Spleen (tissue), 11 donors: Measurements from ENCODE around the gene ETNK2. TPM values are rescaled to one million over a fixed set of nuclear protein-coding genes. Genes with fewer than 3 reads are reported as not detected.

Experiments
- DNase-seq: peaks from one replicate; pipeline ENCODE4 v3.0.0-alpha.2; 2020
- H3K27ac ChIP-seq, 8 donors: fragments of 200-600 bp; sonication (generic) in 7 of 8; 1 replicate in 4 of 8; 2 replicates in 4 of 8; pipeline versions ENCODE4 v1.5.0 to v1.8.0; 2016 to 2021; ENCODE audit warnings: inconsistent platforms in 4 of 8, mild to moderate bottlenecking in 4 of 8, moderate library complexity in 1 of 8
- H3K27me3 ChIP-seq, 7 donors: fragments of 200-600 bp; sonication (generic) in 6 of 7; replicated peaks in 1 of 7; 1 replicate in 4 of 7; 2 replicates in 3 of 7; pipeline versions ENCODE4 v1.5.0 to v1.8.0; 2016 to 2021; ENCODE audit warnings: inconsistent platforms in 3 of 7, mild to moderate bottlenecking in 1 of 7
- H3K36me3 ChIP-seq, 6 donors: fragments of 200-600 bp; sonication (generic) in 5 of 6; 1 replicate in 4 of 6; 2 replicates in 2 of 6; pipeline versions ENCODE4 v1.5.0 to v1.8.0; 2016 to 2021; ENCODE audit warnings: inconsistent platforms in 2 of 6
- H3K4me1 ChIP-seq, 6 donors: fragments of 200-600 bp; sonication (generic) in 5 of 6; 1 replicate in 3 of 6; 2 replicates in 3 of 6; pipeline versions ENCODE4 v1.5.0 to v1.8.0; 2016 to 2021; ENCODE audit warnings: inconsistent platforms in 3 of 6
- H3K4me3 ChIP-seq, 8 donors: fragments of 200-600 bp; sonication (generic) in 7 of 8; 1 replicate in 4 of 8; 2 replicates in 4 of 8; pipeline versions ENCODE4 v1.5.0 to v1.8.0; 2016 to 2021; ENCODE audit warnings: inconsistent platforms in 4 of 8, mild to moderate bottlenecking in 4 of 8, moderate library complexity in 2 of 8
- H3K9me3 ChIP-seq, 8 donors: fragments of 200-600 bp; sonication (generic) in 7 of 8; 1 replicate in 4 of 8; 2 replicates in 4 of 8; pipeline versions ENCODE4 v1.5.0 to v1.8.0; 2016 to 2021; ENCODE audit warnings: inconsistent platforms in 4 of 8
- POLR2A ChIP-seq, 3 donors: fragments of 450-650 bp; IDR thresholded peaks; one replicate each; pipeline ENCODE4 v1.5.1; 2017; ENCODE audit warnings: antibody characterized with exemption in 3 of 3, mild to moderate bottlenecking in 1 of 3
- POLR2AphosphoS5 ChIP-seq, 3 donors: sonication (generic); formaldehyde crosslinking; IDR thresholded peaks; one replicate each; pipeline ENCODE4 v1.5.1; 2017; ENCODE audit warnings: antibody characterized with exemption in 3 of 3
- WGBS, 5 donors: extraction: QIAGEN DNeasy Blood & Tissue Kit in 3 of 5; methylation state at CpG; one replicate each; pipeline versions ENCODE4 v1.1.5 to v1.1.7; 2013 to 2018; 5-methylcytosine and 5-hydroxymethylcytosine counted together
- intact Hi-C: fragments of 100-400 bp; cut with DNase I; formaldehyde crosslinking; loops from one replicate; pipeline ENCODE4 v1.15.0; 2023; ENCODE audit warnings: low total_unique reads
- polyA plus RNA-seq, 3 donors: library from polyadenylated mRNA; stranded (reverse); fragments of 200-250 nt; gene quantifications; one replicate each; pipeline ENCODE4 v1.2.1, GENCODE V29; 2013
- total RNA-seq, 7 donors: library from RNA; depleted of rRNA in 3 of 7; stranded (reverse); fragments of >200 nt in 3 of 7; fragmentation: NEBNext Ultra II Directional in 4 of 7; extraction: Animal tissue kit (Norgen Biotek cat#: 25700) in 4 of 7; gene quantifications; one replicate each; pipeline versions ENCODE4 v1.1.0 to v1.2.1, GENCODE V29; 2016 to 2021
- TF ChIP-seq, protein P1 (sequence below), 11 experiments: fragments of 200-600 bp in 7 of 11; fragments of 450-650 bp in 4 of 11; sonication (generic) in 4 of 11; IDR thresholded peaks in 8 of 11; conservative IDR thresholded peaks in 3 of 11; 1 replicate in 7 of 11; 2 replicates in 4 of 11; pipeline versions ENCODE4 v1.4.0 to v1.8.0; 2016 to 2021; ENCODE audit warnings: antibody characterized with exemption in 11 of 11, inconsistent platforms in 4 of 11, mild to moderate bottlenecking in 1 of 11
- donor health status: healthy with polysubstance abuse.
- donor health status: DM: no; HTN: no; CAD: no; lungs with moderate emphysema.
- donor health status: DM: no; HTN: no; CAD: no.
- donor health status: Bipolar disorder and iron deficiency.
- donor health status: healthy.
- donor health status: DM: no; HTN: no; CAD: no.
- donor health status: DM: yes; HTN: yes; CAD: no.

Gene ETNK2
- total and polyA plus RNA-seq, 10 donors = 1.9 to 20.8 (median 5.6) TPM

DNA sequence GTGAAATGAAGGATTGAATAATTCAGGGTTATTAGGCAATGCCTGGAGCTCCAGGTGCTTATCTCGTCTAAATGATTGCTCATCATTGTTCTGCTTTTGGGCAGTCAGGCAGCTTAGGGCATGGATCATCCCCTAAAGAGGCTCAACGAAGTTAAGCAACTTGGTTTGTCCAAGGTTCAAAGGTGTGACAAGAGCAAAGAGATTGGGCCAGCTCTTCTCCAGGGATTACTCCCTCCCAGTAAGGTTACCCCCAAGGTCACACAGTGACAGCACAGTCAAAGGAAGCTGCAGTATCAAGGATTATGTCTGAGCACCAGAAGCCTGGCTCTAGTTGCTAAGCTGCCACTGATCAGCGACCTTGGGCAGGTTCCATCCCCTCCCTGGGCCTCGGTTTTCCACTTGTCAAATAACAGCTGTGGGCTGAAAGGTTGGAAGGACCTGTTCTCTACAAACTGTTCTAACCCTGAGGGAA is 6.8 kb downstream of the ETNK2 start:
- H3K9me3 ChIP-seq = no peaks in the 10 kb centered on the region
- no peaks in the 10 kb centered on the region for H3K4me1 ChIP-seq
- TF ChIP-seq POLR2AphosphoS5 (IDR thresholded peaks at IDR 0.05) = no peak
- TF ChIP-seq, protein P1, sequence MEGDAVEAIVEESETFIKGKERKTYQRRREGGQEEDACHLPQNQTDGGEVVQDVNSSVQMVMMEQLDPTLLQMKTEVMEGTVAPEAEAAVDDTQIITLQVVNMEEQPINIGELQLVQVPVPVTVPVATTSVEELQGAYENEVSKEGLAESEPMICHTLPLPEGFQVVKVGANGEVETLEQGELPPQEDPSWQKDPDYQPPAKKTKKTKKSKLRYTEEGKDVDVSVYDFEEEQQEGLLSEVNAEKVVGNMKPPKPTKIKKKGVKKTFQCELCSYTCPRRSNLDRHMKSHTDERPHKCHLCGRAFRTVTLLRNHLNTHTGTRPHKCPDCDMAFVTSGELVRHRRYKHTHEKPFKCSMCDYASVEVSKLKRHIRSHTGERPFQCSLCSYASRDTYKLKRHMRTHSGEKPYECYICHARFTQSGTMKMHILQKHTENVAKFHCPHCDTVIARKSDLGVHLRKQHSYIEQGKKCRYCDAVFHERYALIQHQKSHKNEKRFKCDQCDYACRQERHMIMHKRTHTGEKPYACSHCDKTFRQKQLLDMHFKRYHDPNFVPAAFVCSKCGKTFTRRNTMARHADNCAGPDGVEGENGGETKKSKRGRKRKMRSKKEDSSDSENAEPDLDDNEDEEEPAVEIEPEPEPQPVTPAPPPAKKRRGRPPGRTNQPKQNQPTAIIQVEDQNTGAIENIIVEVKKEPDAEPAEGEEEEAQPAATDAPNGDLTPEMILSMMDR (IDR thresholded peaks at IDR 0.05 in 8 of 11, conservative IDR thresholded peaks at IDR 0.05 in 3 of 11) = no peak
- no peak for TF ChIP-seq POLR2A (IDR thresholded peaks at IDR 0.05)
- WGBS, 5 donors = 40 to 72% (median 59%) methylated on average over 4 of the region's 4 CpGs
- H3K4me3 ChIP-seq = no peak overlapping the region
- peaks cover 0 to 9% (median 0%) of the 10 kb centered on the region in 6 donors for H3K36me3 ChIP-seq
- intact Hi-C loops = no loop called here
- peaks cover 0 to under 1% (median 0%) of the 10 kb centered on the region in 7 donors for H3K27me3 ChIP-seq
- DNase-seq = no peak
- no peak overlapping the region for H3K27ac ChIP-seq

DNA sequence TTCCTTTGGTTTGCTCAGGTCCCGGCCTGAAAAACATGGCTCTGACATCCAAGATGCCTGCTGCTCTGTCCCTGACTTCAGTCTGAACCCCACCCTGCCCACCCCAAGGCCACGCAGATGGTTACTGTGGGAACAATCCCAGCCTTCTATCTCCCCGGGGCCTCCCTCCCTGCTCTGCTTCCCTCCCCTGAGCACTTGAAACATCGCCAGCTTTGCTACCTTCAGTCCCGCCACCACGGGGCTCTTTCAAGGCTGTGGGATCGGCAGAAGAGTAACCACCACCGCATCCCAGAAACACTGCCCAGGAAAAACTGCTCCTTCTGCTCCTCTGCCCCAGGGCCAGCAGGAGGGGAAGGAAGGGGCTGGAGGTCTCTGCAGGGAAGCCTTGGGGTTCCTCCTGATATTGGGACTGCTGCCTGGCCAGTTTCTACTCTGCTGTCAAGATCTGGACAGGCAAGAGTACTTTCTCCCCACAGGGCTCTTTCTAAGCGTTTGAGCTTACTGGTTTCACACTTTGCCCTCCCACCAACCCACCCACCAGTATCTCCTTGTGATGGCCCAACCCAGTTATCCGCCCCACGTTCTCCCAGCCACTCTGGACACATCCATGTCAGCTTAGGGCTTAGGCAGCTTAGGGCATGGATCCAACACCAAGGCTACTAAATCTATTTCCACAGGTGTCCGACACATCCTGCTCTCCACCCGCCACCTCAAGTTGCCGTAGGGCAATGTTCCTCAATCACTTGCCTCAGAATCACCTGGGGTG is 8.4 kb downstream of the ETNK2 start:
- intact Hi-C loops = no loop called here
- no peaks in the 10 kb centered on the region for H3K27me3 ChIP-seq
- TF ChIP-seq POLR2AphosphoS5 (IDR thresholded peaks at IDR 0.05) = no peak
- TF ChIP-seq, protein P1 (IDR thresholded peaks at IDR 0.05 in 8 of 11, conservative IDR thresholded peaks at IDR 0.05 in 3 of 11) = no peak
- H3K4me3 ChIP-seq = no peak overlapping the region
- no peaks in the 10 kb centered on the region for H3K4me1 ChIP-seq
- no peak for DNase-seq
- WGBS, 5 donors = 73 to 82% (median 76%) methylated on average over 14 of the region's 14 CpGs
- H3K36me3 ChIP-seq = peaks cover 0 to 15% (median 0%) of the 10 kb centered on the region in 6 donors
- H3K27ac ChIP-seq = no peak overlapping the region
- H3K9me3 ChIP-seq = no peaks in the 10 kb centered on the region

DNA sequence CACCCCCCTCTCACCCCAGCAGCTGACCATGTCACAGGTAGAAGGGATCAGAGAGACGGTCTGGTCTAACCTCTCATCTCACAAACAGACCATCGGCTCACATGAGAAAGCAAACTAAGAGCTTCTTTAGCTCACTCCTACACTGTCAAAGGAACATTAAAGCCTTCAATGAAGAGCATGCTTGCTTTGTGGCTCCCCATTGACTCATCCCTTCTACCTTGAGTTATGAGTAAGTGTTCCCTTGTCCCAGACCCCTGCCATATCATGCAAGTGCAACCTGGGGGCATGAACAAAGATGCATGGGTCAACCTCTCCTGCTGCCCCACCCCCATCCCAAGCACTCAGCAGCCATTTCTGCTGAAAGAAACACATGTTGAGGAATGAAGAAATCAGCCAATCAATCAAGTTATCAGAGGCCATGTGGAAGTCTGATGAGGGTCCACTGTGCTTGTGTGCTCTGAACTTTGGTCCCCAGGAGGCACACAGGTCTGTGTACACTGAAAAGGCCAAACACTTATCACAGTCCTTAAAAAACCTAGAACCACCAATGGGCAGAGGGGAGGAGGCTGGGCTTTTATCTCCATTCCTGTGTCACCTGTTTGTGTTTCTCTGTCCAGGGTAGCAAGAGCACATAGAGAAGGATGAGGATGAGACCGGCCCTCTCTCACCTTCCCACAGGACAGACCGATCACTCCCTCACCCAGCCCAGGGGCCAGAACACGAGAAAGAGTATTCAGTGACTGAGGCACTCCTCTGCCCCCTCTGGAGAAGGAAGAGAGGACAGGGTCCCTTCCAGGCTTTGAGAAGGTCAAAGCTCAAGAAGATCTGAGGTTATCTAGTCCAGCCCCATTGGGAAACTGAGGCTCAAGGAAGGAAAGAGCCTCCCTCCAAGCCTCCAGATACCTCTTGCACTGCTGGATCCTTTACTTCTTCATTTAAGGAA is 9.5 kb downstream of the ETNK2 start:
- intact Hi-C loops = no loop called here
- Histone ChIP-seq H3K27me3 (no peaks in the 10 kb centered on the region), H3K9me3 (no peaks in the 10 kb centered on the region), H3K4me1 (no peaks in the 10 kb centered on the region), H3K27ac (no peak overlapping the region), H3K4me3 (no peak overlapping the region), H3K36me3 (peaks cover 0 to 25% (median 0%) of the 10 kb centered on the region in 6 donors)
- WGBS, 5 donors = 84 to 94% (median 86%) methylated on average over 5 of the region's 5 CpGs
- TF ChIP-seq POLR2AphosphoS5 (IDR thresholded peaks at IDR 0.05) = no peak
- no peak for TF ChIP-seq POLR2A (IDR thresholded peaks at IDR 0.05)
- TF ChIP-seq, protein P1 (IDR thresholded peaks at IDR 0.05 in 8 of 11, conservative IDR thresholded peaks at IDR 0.05 in 3 of 11) = no peak
- DNase-seq = no peak
